WI38 (cell line): ENCODE data around the gene PPP1R3G.

ENCODE experiments used
- H3K4me3 ChIP-seq: 2 replicates; pipeline ENCODE4 v1.5.1; 2011; ENCODE audit warnings: low read depth, mild to moderate bottlenecking, control low read depth, low read length
- TF ChIP-seq, protein P1 (sequence below): IDR thresholded peaks from 2 replicates; pipeline ENCODE4 v1.5.1; 2012; ENCODE audit warnings: low read depth, mild to moderate bottlenecking, control low read depth, low read length

The PPP1R3G gene

DNA sequence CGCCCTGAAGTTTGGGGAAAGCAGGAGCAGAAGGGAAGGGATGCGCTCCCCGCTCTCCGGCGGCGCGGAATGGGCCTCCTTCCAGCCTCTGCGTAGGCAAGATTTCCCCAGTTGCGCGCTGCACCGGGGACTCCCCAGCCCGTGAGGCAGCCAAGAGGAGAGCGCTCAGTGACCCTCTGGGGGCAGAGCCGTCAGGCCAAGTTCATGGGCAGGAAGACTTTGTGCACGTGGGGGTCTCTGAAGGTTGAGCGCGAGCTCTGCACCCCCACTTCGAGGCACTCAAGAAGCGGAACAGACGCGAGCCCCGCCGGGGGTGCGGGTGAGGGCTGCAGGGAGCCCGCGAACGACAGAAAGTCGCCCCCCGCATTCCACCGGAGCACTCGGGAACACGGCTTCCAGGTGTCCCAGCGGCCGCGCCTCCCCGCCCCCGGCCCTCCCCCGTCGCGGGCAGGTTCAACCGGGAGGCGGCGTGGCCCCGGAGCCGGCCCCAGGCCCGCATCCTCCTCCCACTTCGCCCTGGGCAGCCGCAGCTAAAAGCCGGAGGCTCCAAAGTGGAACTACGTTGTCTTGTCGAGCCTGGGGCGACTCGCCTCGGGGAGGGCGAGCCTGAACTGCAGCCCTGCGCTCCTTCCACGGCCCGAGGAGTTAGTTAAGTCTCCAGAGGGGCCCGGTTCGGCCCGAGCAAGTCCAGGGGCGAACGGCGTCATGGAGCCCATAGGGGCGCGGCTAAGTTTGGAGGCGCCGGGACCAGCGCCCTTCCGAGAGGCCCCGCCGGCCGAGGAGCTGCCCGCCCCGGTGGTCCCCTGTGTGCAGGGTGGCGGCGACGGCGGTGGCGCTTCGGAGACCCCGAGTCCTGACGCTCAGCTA, at the start of gene PPP1R3G:
Gene PPP1R3G (plus strand): TSS at position 561 of the 867 bp plus-strand sequence. CDS start 145 bp downstream, at position 706.
- peak within 1 kb of the TSS; percentile 57 for H3K4me3 ChIP-seq
- TF ChIP-seq, protein P1, sequence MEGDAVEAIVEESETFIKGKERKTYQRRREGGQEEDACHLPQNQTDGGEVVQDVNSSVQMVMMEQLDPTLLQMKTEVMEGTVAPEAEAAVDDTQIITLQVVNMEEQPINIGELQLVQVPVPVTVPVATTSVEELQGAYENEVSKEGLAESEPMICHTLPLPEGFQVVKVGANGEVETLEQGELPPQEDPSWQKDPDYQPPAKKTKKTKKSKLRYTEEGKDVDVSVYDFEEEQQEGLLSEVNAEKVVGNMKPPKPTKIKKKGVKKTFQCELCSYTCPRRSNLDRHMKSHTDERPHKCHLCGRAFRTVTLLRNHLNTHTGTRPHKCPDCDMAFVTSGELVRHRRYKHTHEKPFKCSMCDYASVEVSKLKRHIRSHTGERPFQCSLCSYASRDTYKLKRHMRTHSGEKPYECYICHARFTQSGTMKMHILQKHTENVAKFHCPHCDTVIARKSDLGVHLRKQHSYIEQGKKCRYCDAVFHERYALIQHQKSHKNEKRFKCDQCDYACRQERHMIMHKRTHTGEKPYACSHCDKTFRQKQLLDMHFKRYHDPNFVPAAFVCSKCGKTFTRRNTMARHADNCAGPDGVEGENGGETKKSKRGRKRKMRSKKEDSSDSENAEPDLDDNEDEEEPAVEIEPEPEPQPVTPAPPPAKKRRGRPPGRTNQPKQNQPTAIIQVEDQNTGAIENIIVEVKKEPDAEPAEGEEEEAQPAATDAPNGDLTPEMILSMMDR = no peak

DNA sequence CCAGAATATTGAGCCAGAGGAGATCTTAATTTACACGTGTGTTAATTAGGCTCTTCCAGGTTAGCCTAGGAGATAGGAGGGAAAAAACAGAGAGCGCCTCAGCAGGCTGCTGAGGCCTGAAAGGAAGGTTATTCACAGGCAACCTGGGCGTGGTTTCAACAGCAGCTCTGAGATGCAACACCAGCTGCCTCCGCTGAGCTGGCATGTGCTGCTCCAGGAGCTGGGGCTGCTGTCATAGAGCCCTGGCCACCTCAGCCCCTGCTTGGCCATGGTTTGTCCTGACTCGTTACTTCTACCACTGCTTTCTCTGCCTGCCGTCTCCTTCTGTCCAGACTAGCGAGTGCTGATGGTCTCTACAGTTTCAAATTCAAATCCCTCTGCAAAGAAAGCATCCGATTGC, 48.9 kb upstream of the PPP1R3G start:
- TF ChIP-seq, protein P1 = no peak
- H3K4me3 ChIP-seq = no peak overlapping the region

DNA sequence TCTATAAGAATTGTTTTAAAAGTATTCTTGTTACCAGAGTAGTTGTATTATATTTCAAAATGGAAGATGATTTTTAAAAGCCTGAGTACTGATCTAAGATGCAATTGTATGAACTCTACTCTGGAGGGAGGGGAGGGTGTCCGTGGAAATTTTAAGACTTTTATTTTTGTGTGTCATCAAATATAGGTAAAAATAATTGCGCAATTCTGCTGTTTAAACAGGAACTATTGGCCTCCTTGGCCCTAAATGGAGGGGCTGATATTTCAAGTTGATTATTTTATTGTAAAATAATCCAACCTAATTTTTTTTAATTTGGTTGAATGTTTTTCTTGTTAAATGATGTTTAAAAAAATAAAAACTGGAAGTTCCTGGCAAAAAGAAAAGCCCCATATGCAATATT, 43.2 kb upstream of the PPP1R3G start:
- H3K4me3 ChIP-seq = no peak overlapping the region
- TF ChIP-seq, protein P1 = no peak

DNA sequence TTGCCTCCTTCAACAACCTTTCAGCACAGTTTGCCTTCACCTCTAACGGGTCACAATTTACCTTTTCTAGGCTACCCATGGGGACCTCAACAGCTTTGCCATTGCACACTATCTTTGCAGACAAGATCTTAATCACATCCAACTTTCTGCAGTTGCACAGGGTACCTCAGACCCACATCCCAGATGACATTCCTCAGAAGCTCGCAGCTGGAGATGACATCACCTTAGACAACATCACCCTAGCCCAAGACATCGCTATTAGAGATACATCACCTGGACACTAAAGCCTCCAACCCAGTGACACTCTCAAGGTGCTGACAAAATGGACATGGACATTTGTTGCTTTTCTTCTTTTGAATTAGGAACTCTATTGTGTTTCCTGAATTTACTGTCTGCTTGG, 42.7 kb upstream of the PPP1R3G start:
- TF ChIP-seq, protein P1 = no peak
- no peak overlapping the region for H3K4me3 ChIP-seq

DNA sequence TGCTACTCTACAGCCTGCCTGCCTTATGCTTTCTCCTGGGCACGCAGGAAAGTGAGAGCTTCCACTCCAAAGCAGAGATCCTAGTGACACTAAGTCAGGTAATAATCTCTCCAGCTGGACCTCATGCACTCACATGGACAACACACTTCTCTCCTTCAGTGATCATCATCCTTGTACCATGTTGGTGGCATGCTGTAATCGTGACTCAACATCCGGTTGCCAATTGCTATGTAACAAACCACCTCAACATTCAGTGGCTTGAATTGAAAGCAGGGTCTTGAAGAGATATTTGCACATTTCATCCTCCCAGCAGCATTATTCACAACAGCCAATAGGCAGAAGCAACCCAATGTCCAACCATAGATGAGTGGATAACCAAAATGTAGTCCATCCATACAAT, 40.3 kb upstream of the PPP1R3G start:
- H3K4me3 ChIP-seq = no peak overlapping the region
- TF ChIP-seq, protein P1 = no peak

DNA sequence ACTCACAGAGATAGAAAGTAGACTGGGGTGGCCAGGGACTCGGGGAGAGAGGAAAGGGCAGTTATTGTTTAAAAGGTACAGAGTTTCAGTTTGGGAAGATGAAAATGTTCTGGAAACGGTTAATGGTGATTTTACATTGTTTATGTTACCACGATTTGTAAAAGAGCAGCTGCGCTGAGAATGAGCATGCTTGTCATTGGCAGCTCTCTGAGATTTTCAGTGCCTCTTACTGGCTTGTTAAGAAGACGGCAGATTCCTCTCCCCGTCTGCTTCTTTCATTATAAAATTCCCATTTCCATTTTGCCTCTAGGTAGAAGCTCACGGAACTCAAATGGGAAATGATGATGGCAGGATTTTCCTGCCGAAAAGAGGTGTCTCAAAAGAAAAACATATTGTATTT, 39.7 kb upstream of the PPP1R3G start:
- TF ChIP-seq, protein P1 = no peak
- H3K4me3 ChIP-seq = peak overlapping the region; percentile 22; the same call in 1 of the 2 replicates

DNA sequence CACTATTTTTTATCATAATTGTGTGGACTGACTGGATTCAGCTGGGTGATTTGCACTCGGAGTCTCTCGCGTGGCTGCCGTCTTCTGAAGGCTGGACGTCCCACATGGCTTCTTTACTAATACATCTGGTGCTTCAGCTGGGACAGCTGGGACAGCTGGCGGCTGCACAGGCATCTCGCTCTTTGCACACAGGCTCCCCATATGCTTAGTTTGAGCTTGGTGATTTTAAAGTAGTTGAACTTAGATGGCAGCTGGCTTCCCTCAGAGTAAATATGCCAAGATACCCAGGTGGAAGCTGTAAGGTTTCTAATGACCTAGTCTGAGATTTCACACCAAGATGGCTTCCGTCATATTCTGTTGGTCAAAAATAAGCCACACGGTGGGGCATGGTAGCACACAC, 38.7 kb upstream of the PPP1R3G start:
- no peak overlapping the region for H3K4me3 ChIP-seq
- TF ChIP-seq, protein P1 = no peak
